GM12878 (cell line): ENCODE data around the gene ARHGAP40. TPM values are rescaled to one million over a fixed set of nuclear protein-coding genes. Genes with fewer than 3 reads are reported as not detected.

Source experiments
- ATAC-seq: fragments of 200-7000 bp; cut with Tn5 transposase; 3 replicates; pipeline ENCODE4 v1.9.1; 2020; ENCODE audit warnings: mild to moderate bottlenecking, moderate library complexity
- BruUV-seq: library from RNA; stranded (reverse); fragments of 400-500 nt; replicated peaks from 2 replicates; lab custom pipeline; 2021; lab: Mats Ljungman, UMichigan
- CTCF ChIA-PET: fragments of 300-600 bp; sonication (Branson Sonifier 250); formaldehyde crosslinking; extraction: SDS; loops from one replicate; lab custom pipeline; 2021; ENCODE audit warnings: inconsistent platforms; lab: Yijun Ruan, JAX
- POLR2A ChIA-PET: fragments of 350-600 bp; formaldehyde crosslinking; extraction: SDS; loops from one replicate; lab custom pipeline; 2021; ENCODE audit warnings: inconsistent platforms; lab: Charles Lee
- RAD21 ChIA-PET: fragments of 300-600 bp; sonication (Branson Sonifier 250); formaldehyde crosslinking; loops from one replicate; lab custom pipeline; 2023; ENCODE audit warnings: antibody characterized with exemption; ENCODE audit not compliant: unreplicated experiment; lab: Charles Lee
- SMC1A ChIA-PET: fragments of 300-600 bp; sonication (Branson Sonifier 250); formaldehyde crosslinking; loops from one replicate; lab custom pipeline; 2023; ENCODE audit not compliant: unreplicated experiment, uncharacterized antibody; lab: Charles Lee
- DNase-seq: peaks from one replicate; pipeline ENCODE4 v3.0.0-alpha.2; 2011; ENCODE audit warnings: low read depth, low spot score
- FAIRE-seq: peaks from 3 replicates; lab custom pipeline; 2011; peaks lifted over from hg19 to GRCh38; lab: Jason Lieb, UNC
- H2AFZ ChIP-seq: 2 replicates; pipeline ENCODE4 v1.6.0; 2011; ENCODE audit warnings: low read depth, low read length, control low read depth; ENCODE audit not compliant: control insufficient read depth
- H3K27ac ChIP-seq: 2 replicates; pipeline ENCODE4 v1.5.1; 2011; ENCODE audit warnings: control low read depth; ENCODE audit not compliant: control insufficient read depth, insufficient read depth
- H3K27me3 ChIP-seq, 2 experiments: replicated peaks in 1 of 2; 2 replicates each; pipeline versions ENCODE4 v1.6.0 to v1.6.1; 2011; ENCODE audit warnings: low read length in 1 of 2; ENCODE audit not compliant: control insufficient read depth in 2 of 2, insufficient read depth in 2 of 2
- H3K36me3 ChIP-seq, 2 experiments: 2 replicates each; pipeline ENCODE4 v1.5.1; 2011; ENCODE audit warnings: low read length in 1 of 2; ENCODE audit not compliant: control insufficient read depth in 2 of 2, insufficient read depth in 2 of 2
- H3K4me1 ChIP-seq: 2 replicates; pipeline ENCODE4 v1.6.1; 2011; ENCODE audit warnings: mild to moderate bottlenecking, low read length, moderate library complexity, mixed read lengths; ENCODE audit not compliant: control insufficient read depth, insufficient read depth
- H3K4me2 ChIP-seq: 2 replicates; pipeline ENCODE4 v1.6.0; 2011; ENCODE audit warnings: control low read depth; ENCODE audit not compliant: control insufficient read depth, insufficient read depth
- H3K4me3 ChIP-seq: fragments of 200-600 bp; sonication (generic); 2 replicates; pipeline ENCODE4 v1.5.1; 2016
- H3K79me2 ChIP-seq: 2 replicates; pipeline ENCODE4 v1.6.0; 2011; ENCODE audit warnings: low read length; ENCODE audit not compliant: control insufficient read depth, insufficient read depth
- H3K9ac ChIP-seq: 2 replicates; pipeline ENCODE4 v1.8.0; 2011; ENCODE audit warnings: low read length, control low read depth, mixed read lengths; ENCODE audit not compliant: control insufficient read depth, insufficient read depth
- H3K9me3 ChIP-seq: replicated peaks from 3 replicates; pipeline ENCODE4 v1.5.1; 2011; ENCODE audit warnings: mild to moderate bottlenecking, low read length; ENCODE audit not compliant: control insufficient read depth, insufficient read depth
- H4K20me1 ChIP-seq: 2 replicates; pipeline ENCODE4 v1.6.0; 2011; ENCODE audit not compliant: control insufficient read depth, insufficient read depth
- ATF2 ChIP-seq: IDR thresholded peaks from 2 replicates; pipeline ENCODE4 v1.6.1; 2012; ENCODE audit warnings: low read length, inconsistent platforms
- ATF7 ChIP-seq: fragments of 450-650 bp; IDR thresholded peaks from 2 replicates; pipeline ENCODE4 v1.6.1; 2016; ENCODE audit warnings: low read depth, mild to moderate bottlenecking
- POLR2AphosphoS2 ChIP-seq: IDR thresholded peaks from 2 replicates; pipeline ENCODE4 v1.6.1; 2011; ENCODE audit warnings: low read depth, mild to moderate bottlenecking, low read length, improper control_type of control experiment, moderate library complexity
- WGBS: methylation state at CpG from one replicate; pipeline ENCODE4 v1.1.6; 2016; ENCODE audit warnings: low lambda C conversion rate; ENCODE audit not compliant: insufficient replicate concordance, insufficient coverage; ENCODE audit errors: missing lambda C conversion rate; 5-methylcytosine and 5-hydroxymethylcytosine counted together
- in situ Hi-C: fragments of 300-500 bp; cut with MboI; formaldehyde crosslinking; loops from 9 replicates; pipeline ENCODE4 v1.14.3; 2018; ENCODE audit warnings: mixed read lengths
- intact Hi-C: fragments of 100-400 bp; cut with micrococcal nuclease; formaldehyde crosslinking; loops from one replicate; pipeline ENCODE4 v1.14.2; 2022; ENCODE audit not compliant: unreplicated experiment
- polyA plus RNA-seq, 11 experiments: library from polyadenylated mRNA; depleted of rRNA in 4 of 11; unstranded in 6 of 11; stranded (reverse) in 5 of 11; fragments of >200 nt; fragmentation: Nextera tagmentation in 4 of 11; fragmentation: Illumina TruSeq in 1 of 11; extraction: Ambion mirVana in 4 of 11; extraction: Trizol in 1 of 11; gene quantifications; 1 replicate in 1 of 11; 2 replicates in 10 of 11; pipeline versions ENCODE4 v1.2.1 to v1.2.3, GENCODE V29; 2011 to 2016; ENCODE audit warnings: inconsistent platforms in 2 of 11, missing spikeins in 2 of 11, low read depth in 1 of 11
- total RNA-seq, 4 experiments: library from RNA; depleted of rRNA in 3 of 4; stranded (reverse); fragments of >200 nt in 3 of 4; fragmentation: Illumina TruSeq in 1 of 4; extraction: Trizol in 1 of 4; gene quantifications; 2 replicates each; pipeline versions ENCODE4 v1.2.1 to v1.2.3, GENCODE V29; 2013 to 2021
- TF ChIP-seq, protein P1 (sequence below): fragments of 450-650 bp; IDR thresholded peaks from 2 replicates; pipeline ENCODE4 v1.6.1; 2018; ENCODE audit warnings: mild to moderate bottlenecking, low read depth, moderate library complexity; ENCODE audit not compliant: partially characterized antibody

The ARHGAP40 gene
- total and polyA plus RNA-seq, 10 of the 15 experiments (the other 5 are each of a cell fraction or from before 2014, with no cell fraction given): 0.06 to 0.07 TPM; not detected in 8

- 29% methylated on average over 4 of the region's 4 CpGs for WGBS
- POLR2A ChIA-PET: no interaction called here
- H3K4me3 ChIP-seq: no peak overlapping the region
- no peaks in the 10 kb centered on the region for H3K36me3 ChIP-seq
- TF ChIP-seq ATF2 (no peak), POLR2AphosphoS2 (no peak), ATF7 (no peak)
- TF ChIP-seq, protein P1, sequence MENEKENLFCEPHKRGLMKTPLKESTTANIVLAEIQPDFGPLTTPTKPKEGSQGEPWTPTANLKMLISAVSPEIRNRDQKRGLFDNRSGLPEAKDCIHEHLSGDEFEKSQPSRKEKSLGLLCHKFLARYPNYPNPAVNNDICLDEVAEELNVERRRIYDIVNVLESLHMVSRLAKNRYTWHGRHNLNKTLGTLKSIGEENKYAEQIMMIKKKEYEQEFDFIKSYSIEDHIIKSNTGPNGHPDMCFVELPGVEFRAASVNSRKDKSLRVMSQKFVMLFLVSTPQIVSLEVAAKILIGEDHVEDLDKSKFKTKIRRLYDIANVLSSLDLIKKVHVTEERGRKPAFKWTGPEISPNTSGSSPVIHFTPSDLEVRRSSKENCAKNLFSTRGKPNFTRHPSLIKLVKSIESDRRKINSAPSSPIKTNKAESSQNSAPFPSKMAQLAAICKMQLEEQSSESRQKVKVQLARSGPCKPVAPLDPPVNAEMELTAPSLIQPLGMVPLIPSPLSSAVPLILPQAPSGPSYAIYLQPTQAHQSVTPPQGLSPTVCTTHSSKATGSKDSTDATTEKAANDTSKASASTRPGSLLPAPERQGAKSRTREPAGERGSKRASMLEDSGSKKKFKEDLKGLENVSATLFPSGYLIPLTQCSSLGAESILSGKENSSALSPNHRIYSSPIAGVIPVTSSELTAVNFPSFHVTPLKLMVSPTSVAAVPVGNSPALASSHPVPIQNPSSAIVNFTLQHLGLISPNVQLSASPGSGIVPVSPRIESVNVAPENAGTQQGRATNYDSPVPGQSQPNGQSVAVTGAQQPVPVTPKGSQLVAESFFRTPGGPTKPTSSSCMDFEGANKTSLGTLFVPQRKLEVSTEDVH: no peak
- TF ChIP-seq, all 136 proteins: peak for 0
- intact Hi-C loops (no loop called here), in situ Hi-C loops (no loop called here)
- H3K27ac ChIP-seq: no peak overlapping the region
- ChIA-PET SMC1A (no interaction called here), RAD21 (no interaction called here), CTCF (no interaction called here)
- H4K20me1 ChIP-seq: no peaks in the 10 kb centered on the region
- no peaks in the 10 kb centered on the region for H3K27me3 ChIP-seq
- FAIRE-seq: no peak
- no TSS peak for BruUV-seq
- no peak overlapping the region for H3K4me2 ChIP-seq
- H3K79me2 ChIP-seq: no peaks in the 10 kb centered on the region
- DNase-seq: no peak
- no peak overlapping the region for H3K9ac ChIP-seq
- H3K9me3 ChIP-seq: no peaks in the 10 kb centered on the region
- no peaks in the 10 kb centered on the region for H3K4me1 ChIP-seq
- no peak for ATAC-seq
- no peak overlapping the region for H2AFZ ChIP-seq
These were observed 21.5 kb downstream of the ARHGAP40 start for GRCh38 chr20:38623061-38623460.
